VCaP (cell line): ENCODE measurements around the gene MYO5C.
"Not testable (repeated sequence)": the region's sequence is repeated elsewhere in the genome, so short reads cannot be mapped to it uniquely, and the experiment has no call there.

ENCODE experiments used
- H3K27ac ChIP-seq: fragments of 450-650 bp; 2 replicates; pipeline ENCODE4 v1.5.1; 2017
- TF ChIP-seq, protein P1 (sequence below): fragments of 450-650 bp; conservative IDR thresholded peaks from 2 replicates; pipeline ENCODE4 v1.5.1; 2017; ENCODE audit warnings: mild to moderate bottlenecking, moderate library complexity

The MYO5C gene

DNA sequence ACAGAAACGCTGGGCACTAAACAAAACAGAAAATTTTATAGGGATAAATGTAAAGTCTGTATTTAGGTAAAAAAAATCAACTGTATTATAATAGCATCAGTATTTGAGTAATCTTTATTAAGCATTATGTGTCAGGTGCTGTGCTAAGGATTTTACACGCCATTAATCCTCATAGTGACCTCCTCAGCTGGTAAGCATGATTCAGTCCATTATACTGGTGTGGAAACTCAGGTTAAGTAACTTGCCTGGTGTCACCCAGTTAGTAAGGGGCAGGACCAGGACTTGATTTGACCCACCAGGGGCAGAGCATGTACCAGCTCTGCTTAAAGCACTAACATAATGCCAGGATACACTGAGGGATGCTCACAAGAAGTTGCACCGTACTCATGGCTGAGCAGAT lies 4.8 kb downstream of the MYO5C start:
- H3K27ac ChIP-seq, result no peak overlapping the region
- TF ChIP-seq, protein P1, sequence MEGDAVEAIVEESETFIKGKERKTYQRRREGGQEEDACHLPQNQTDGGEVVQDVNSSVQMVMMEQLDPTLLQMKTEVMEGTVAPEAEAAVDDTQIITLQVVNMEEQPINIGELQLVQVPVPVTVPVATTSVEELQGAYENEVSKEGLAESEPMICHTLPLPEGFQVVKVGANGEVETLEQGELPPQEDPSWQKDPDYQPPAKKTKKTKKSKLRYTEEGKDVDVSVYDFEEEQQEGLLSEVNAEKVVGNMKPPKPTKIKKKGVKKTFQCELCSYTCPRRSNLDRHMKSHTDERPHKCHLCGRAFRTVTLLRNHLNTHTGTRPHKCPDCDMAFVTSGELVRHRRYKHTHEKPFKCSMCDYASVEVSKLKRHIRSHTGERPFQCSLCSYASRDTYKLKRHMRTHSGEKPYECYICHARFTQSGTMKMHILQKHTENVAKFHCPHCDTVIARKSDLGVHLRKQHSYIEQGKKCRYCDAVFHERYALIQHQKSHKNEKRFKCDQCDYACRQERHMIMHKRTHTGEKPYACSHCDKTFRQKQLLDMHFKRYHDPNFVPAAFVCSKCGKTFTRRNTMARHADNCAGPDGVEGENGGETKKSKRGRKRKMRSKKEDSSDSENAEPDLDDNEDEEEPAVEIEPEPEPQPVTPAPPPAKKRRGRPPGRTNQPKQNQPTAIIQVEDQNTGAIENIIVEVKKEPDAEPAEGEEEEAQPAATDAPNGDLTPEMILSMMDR, result no peak

DNA sequence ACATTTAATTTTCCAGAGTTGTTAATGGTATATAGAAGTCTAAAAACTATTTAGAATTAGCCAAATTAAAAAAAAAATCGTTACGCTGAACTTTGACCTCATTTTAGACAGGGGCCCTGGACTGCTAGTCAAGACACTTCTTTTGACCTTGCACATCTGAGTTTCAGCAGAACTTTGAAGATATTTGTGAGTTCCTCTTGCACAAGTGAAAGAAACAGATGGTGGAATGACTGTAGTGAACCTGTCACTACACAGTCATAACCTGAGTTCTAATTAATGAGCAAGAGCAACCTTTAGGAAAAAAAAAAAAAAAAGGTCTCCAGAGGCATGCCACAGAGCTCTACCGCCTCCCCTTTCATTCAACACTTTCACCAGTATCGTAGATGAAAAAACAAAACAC lies 5.3 kb downstream of the MYO5C start:
- H3K27ac ChIP-seq, result no peak overlapping the region
- TF ChIP-seq, protein P1, result no peak

DNA sequence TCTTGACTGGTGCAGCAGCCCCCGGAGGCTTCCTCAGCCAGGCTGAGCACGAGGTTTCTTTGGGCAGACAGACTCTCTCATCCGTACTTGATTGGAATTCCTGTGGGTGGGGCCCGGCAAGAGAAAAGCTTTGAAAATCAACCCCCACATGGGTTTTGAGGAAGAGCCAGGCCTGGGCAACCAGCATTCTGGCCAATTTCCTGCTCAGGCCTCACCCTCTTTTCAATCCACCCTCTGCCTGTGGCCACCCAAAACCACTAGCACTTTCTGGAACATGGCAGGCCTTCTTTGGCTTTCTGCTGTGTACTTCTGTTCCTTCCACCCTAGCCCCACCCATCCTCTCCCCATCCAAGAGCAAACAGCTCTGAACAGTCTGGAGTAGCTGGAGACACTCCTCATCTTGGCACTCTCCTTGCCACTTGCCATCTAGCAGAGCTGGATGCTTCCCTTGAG lies 5.9 kb downstream of the MYO5C start:
- H3K27ac ChIP-seq, result peak overlapping the region; percentile 56
- TF ChIP-seq, protein P1, result no peak

DNA sequence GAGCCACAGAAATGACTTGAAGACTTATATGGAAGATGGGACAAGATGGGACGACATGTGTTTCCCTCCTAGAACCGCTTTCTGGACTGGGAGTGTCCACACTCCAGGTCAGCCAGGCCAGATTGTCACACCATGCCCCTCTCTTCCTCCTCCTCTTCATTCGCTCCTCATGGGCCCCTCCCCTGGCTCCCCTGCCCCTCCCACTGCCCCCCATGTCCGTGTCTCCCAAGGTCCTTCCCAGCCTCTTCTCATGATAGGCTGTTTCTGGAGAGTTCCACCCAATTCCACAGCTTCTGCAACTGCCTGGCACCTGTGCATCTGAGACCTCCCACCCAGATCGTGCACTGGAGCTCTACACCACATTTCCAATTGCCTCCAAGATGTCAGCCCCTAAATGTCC lies 6.6 kb downstream of the MYO5C start:
- TF ChIP-seq, protein P1, result no peak

DNA sequence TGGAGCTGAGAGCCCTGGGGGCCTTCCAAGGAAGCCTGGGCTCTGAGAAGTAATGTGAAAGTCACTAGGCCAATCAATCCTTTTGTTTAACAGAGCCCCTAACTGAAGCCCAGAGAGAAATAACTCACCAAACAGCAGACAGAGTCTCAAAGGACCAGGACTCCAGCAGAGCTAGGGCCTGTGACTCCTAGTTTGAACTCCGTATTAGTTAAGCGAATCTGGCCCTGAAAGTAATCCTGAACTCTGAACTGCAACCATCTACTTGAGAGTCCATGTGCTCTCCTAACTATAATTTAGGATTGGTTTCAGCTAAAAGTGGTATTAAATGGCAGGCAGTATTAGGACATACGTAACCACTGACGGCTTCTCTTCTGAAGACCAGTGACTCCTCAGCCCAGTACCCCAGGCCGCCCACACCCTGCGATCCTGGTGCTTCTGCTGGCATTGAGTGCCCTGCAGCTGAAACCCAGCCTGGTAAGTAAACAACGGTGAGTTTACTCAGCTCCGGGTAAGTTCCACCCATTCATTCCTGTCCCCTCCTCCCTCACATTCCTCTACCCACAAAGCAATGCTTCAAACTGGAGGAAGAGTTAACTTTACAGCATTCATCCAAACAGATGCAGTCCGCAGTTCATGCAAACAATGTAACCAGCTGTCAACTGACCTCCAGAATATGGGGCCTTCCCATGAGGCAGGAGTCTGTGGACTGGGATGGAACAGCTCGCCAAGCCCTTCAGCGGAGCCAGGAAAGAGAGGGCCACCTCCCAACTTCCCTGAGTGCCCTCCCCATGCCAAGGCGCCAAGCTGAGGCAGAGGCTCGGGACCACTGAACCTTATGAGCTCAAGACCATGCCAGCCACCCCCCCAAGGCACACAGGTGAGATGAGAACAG lies 7.3 kb downstream of the MYO5C start:
- H3K27ac ChIP-seq, result peak overlapping the region; percentile 56
- TF ChIP-seq, protein P1, result no peak

More for the DNA sequence above, 6.6 kb downstream of the MYO5C start:
- H3K27ac ChIP-seq, result peak overlapping the region; percentile 56

GRCh38 chr15:52287114-52287513 lies 8.5 kb downstream of the MYO5C start:
- TF ChIP-seq, protein P1, result no peak
- H3K27ac ChIP-seq, result no peak overlapping the region

- not testable (repeated sequence) for H3K27ac ChIP-seq
Measured at GRCh38 chr15:52285941-52286340, 9.7 kb downstream of the MYO5C start.

GRCh38 chr15:52284164-52284563 lies 11.4 kb downstream of the MYO5C start:
- TF ChIP-seq, protein P1, result no peak
- H3K27ac ChIP-seq, result no peak overlapping the region
